ENCODE measurements around the gene PDS5A.

DNA sequence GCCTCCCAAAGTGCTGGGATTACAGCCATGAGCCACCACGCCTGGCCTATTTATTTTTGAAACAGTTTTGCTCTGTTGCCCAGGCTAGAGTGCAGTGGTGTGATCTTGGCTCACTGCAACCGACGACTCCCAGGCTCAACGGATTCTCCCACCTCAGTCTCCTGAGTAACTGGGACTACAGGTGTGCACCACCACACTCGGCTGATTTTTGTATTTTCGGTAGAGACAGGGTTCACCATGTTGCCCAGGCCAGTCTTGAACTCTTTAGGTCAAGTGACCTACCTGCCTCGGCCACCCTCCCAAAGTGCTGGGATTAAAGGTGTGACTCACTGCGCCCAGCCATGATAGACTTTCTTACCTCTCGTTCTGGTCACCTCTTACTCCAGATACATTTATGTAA lies 155.8 kb downstream of the PDS5A start:
- TF ChIP-seq CTCF (tag by site-specific recombination; IDR thresholded peaks at IDR 0.05) (no peak), KLF10 (tag by site-specific recombination; IDR thresholded peaks at IDR 0.05) (no peak), PATZ1 (tag by site-specific recombination; IDR thresholded peaks at IDR 0.05) (no peak), ZNF274 (IDR thresholded peaks at IDR 0.05; ENCODE audit: low read length) (no peak), ZNF274 (tag by site-specific recombination; IDR thresholded peaks at IDR 0.05; ENCODE audit: borderline replicate concordance) (no peak)
